Posterior vena cava (tissue), 2 donors: ENCODE measurements around the gene PSD2. TPM values are rescaled to one million over a fixed set of nuclear protein-coding genes. Genes with fewer than 3 reads are reported as not detected.

Experiments used
- DNase-seq: peaks from one replicate; pipeline ENCODE4 v3.0.0-alpha.2; 2020; ENCODE audit warnings: low spot score
- intact Hi-C, 2 donors: fragments of 100-400 bp; cut with DNase I; formaldehyde crosslinking; loops; one replicate each; pipeline versions ENCODE4 v1.14.1 to v1.14.2; 2022 to 2023
- total RNA-seq, 2 donors: library from RNA; stranded (reverse); fragmentation: NEBNext Ultra II Directional; extraction: Animal tissue kit (Norgen Biotek cat#: 25700); gene quantifications; one replicate each; pipeline ENCODE4 v1.2.1, GENCODE V29; 2021
- donor health status: DM: yes; HTN: yes; CAD: no.
- donor health status: DM: yes; HTN: yes; CAD: no.

Gene PSD2
- total RNA-seq, 2 donors from 2014 or later: 0.14 TPM

- intact Hi-C loops: no loop called here
- DNase-seq: peak; percentile 50
These were observed 11.4 kb downstream of the PSD2 start for GRCh38 chr5:139806726-139807646.

GRCh38 chr5:139807647-139808030 lies 12.0 kb downstream of the PSD2 start:
- intact Hi-C loops: no loop called here
- peak; percentile 29 for DNase-seq

GRCh38 chr5:139808481-139809330 lies 13.1 kb downstream of the PSD2 start:
- DNase-seq: peak; percentile 76

GRCh38 chr5:139809331-139809810 lies 13.8 kb downstream of the PSD2 start:
- DNase-seq: peak; percentile 41
- intact Hi-C loops: no loop called here

More at GRCh38 chr5:139808481-139809330, 13.1 kb downstream of the PSD2 start:
- intact Hi-C loops: no loop called here

- intact Hi-C loops: no loop called here
- DNase-seq: peak; percentile 61
These were observed 15.0 kb downstream of the PSD2 start for GRCh38 chr5:139810341-139811273.

- peak; percentile 36 for DNase-seq
- intact Hi-C loops: no loop called here
These were observed 15.6 kb downstream of the PSD2 start for GRCh38 chr5:139811274-139811607.

GRCh38 chr5:139812323-139812722 lies 16.7 kb downstream of the PSD2 start:
- DNase-seq: peak; percentile 55
- intact Hi-C loops: no loop called here

GRCh38 chr5:139812836-139813805 lies 17.5 kb downstream of the PSD2 start:
- peak; percentile 58 for DNase-seq
- intact Hi-C loops: no loop called here

GRCh38 chr5:139814191-139814601 lies 18.6 kb downstream of the PSD2 start:
- intact Hi-C loops: no loop called here
- DNase-seq: peak; percentile 67

- intact Hi-C loops: no loop called here
- DNase-seq: peak; percentile 45
These were observed 19.2 kb downstream of the PSD2 start for GRCh38 chr5:139814704-139815280.

- DNase-seq: peak; percentile 52
- intact Hi-C loops: no loop called here
These were observed 21.0 kb downstream of the PSD2 start for GRCh38 chr5:139816566-139816965.

- intact Hi-C loops: no loop called here
These were observed 21.8 kb downstream of the PSD2 start for GRCh38 chr5:139817362-139817761.

GRCh38 chr5:139817970-139818369 lies 22.4 kb downstream of the PSD2 start:
- DNase-seq: no peak
- intact Hi-C loops: no loop called here

More at GRCh38 chr5:139817362-139817761, 21.8 kb downstream of the PSD2 start:
- DNase-seq: peak; percentile 52

- DNase-seq: peak; percentile 36
- intact Hi-C loops: no loop called here
These were observed 24.5 kb downstream of the PSD2 start for GRCh38 chr5:139820130-139820529.

- intact Hi-C loops: no loop called here
These were observed 25.0 kb downstream of the PSD2 start for GRCh38 chr5:139820606-139821005.

GRCh38 chr5:139821806-139822552 lies 26.4 kb downstream of the PSD2 start:
- DNase-seq: peak; percentile 58
- intact Hi-C loops: no loop called here

More at GRCh38 chr5:139820606-139821005, 25.0 kb downstream of the PSD2 start:
- DNase-seq: peak; percentile 3
